Liver (tissue), 9 donors: ENCODE results near the gene CDH23. TPM values are rescaled to one million over a fixed set of nuclear protein-coding genes. Genes with fewer than 3 reads are reported as not detected.

Experiments used
- DNase-seq: peaks from one replicate; pipeline ENCODE4 v3.0.0-alpha.2; 2017; ENCODE audit warnings: low spot score
- H3K27ac ChIP-seq, 2 donors: one replicate each; pipeline ENCODE4 v1.7.0; 2013; ENCODE audit warnings: inconsistent platforms in 2 of 2, low read length in 2 of 2, control low read depth in 1 of 2, low read depth in 1 of 2, mild to moderate bottlenecking in 1 of 2
- H3K27me3 ChIP-seq, 4 donors: one replicate each; pipeline versions ENCODE4 v1.6.1 to v1.7.0; 2013; ENCODE audit warnings: low read length in 3 of 4, inconsistent platforms in 1 of 4, mild to moderate bottlenecking in 1 of 4, moderate library complexity in 1 of 4; ENCODE audit not compliant: control insufficient read depth in 4 of 4, insufficient read depth in 4 of 4
- H3K36me3 ChIP-seq, 4 donors: one replicate each; pipeline versions ENCODE4 v1.6.1 to v1.7.0; 2013; ENCODE audit warnings: low read length in 3 of 4, mild to moderate bottlenecking in 3 of 4, low read depth in 1 of 4, moderate library complexity in 1 of 4; ENCODE audit not compliant: control insufficient read depth in 4 of 4, insufficient read depth in 3 of 4
- H3K4me1 ChIP-seq, 4 donors: one replicate each; pipeline versions ENCODE4 v1.6.1 to v1.7.0; 2013; ENCODE audit warnings: low read length in 3 of 4, mild to moderate bottlenecking in 3 of 4, moderate library complexity in 1 of 4; ENCODE audit not compliant: control insufficient read depth in 4 of 4, insufficient read depth in 4 of 4
- H3K4me3 ChIP-seq, 3 donors: one replicate each; pipeline versions ENCODE4 v1.6.1 to v1.7.0; 2013; ENCODE audit warnings: low read length in 3 of 3, control low read depth in 1 of 3, low read depth in 1 of 3, mild to moderate bottlenecking in 1 of 3
- H3K9ac ChIP-seq, 2 donors: one replicate each; pipeline ENCODE4 v1.7.0; 2013; ENCODE audit warnings: low read length in 2 of 2, mild to moderate bottlenecking in 2 of 2, moderate library complexity in 2 of 2, control low read depth in 1 of 2, low read depth in 1 of 2
- H3K9me3 ChIP-seq, 4 donors: one replicate each; pipeline versions ENCODE4 v1.6.1 to v1.7.0; 2013; ENCODE audit warnings: low read length in 3 of 4; ENCODE audit not compliant: control insufficient read depth in 4 of 4
- EGR1 ChIP-seq, 2 donors: IDR thresholded peaks; 2 replicates each; pipeline ENCODE4 v1.6.1; 2016 to 2018; ENCODE audit warnings: antibody characterized with exemption in 2 of 2, low read depth in 2 of 2
- FOXA1 ChIP-seq: IDR thresholded peaks from 2 replicates; pipeline ENCODE4 v1.6.1; 2016; ENCODE audit warnings: antibody characterized with exemption
- FOXA2 ChIP-seq: IDR thresholded peaks from 2 replicates; pipeline ENCODE4 v1.6.1; 2016; ENCODE audit warnings: antibody characterized with exemption
- GABPA ChIP-seq, 2 donors: IDR thresholded peaks in 1 of 2; conservative IDR thresholded peaks in 1 of 2; 2 replicates each; pipeline ENCODE4 v1.6.1; 2016; ENCODE audit warnings: antibody characterized with exemption in 2 of 2, mild to moderate bottlenecking in 1 of 2, moderate library complexity in 1 of 2
- HNF4A ChIP-seq, 2 donors: conservative IDR thresholded peaks; 2 replicates each; pipeline ENCODE4 v1.6.1; 2016; ENCODE audit warnings: antibody characterized with exemption in 2 of 2, mild to moderate bottlenecking in 2 of 2
- HNF4G ChIP-seq: IDR thresholded peaks from 2 replicates; pipeline ENCODE4 v1.6.1; 2016; ENCODE audit warnings: antibody characterized with exemption
- JUND ChIP-seq, 2 donors: IDR thresholded peaks; 2 replicates each; pipeline ENCODE4 v1.6.1; 2016; ENCODE audit warnings: antibody characterized with exemption in 2 of 2
- NR2F2 ChIP-seq: IDR thresholded peaks from 2 replicates; pipeline ENCODE4 v1.6.1; 2016; ENCODE audit warnings: antibody characterized with exemption
- RAD21 ChIP-seq, 2 donors: IDR thresholded peaks; 2 replicates each; pipeline ENCODE4 v1.6.1; 2016; ENCODE audit warnings: antibody characterized with exemption in 2 of 2, mild to moderate bottlenecking in 2 of 2
- RXRA ChIP-seq, 2 donors: IDR thresholded peaks; 2 replicates each; pipeline ENCODE4 v1.6.1; 2017 to 2018; ENCODE audit warnings: antibody characterized with exemption in 2 of 2, mild to moderate bottlenecking in 1 of 2
- SP1 ChIP-seq: IDR thresholded peaks from 2 replicates; pipeline ENCODE4 v1.6.1; 2018; ENCODE audit warnings: antibody characterized with exemption, mild to moderate bottlenecking
- TAF1 ChIP-seq: conservative IDR thresholded peaks from 2 replicates; pipeline ENCODE4 v1.6.1; 2016; ENCODE audit warnings: antibody characterized with exemption, mild to moderate bottlenecking
- YY1 ChIP-seq: IDR thresholded peaks from 2 replicates; pipeline ENCODE4 v1.6.1; 2016; ENCODE audit warnings: antibody characterized with exemption, mild to moderate bottlenecking
- WGBS: extraction: QIAGEN DNeasy Blood & Tissue Kit; methylation state at CpG from one replicate; pipeline ENCODE4 v1.1.7; 2013; 5-methylcytosine and 5-hydroxymethylcytosine counted together
- polyA plus RNA-seq, 2 donors: library from polyadenylated mRNA; stranded (reverse) in 1 of 2; unstranded in 1 of 2; fragments of 200-250 nt in 1 of 2; fragments of >200 nt in 1 of 2; fragmentation: Nextera tagmentation in 1 of 2; extraction: Ambion mirVana in 1 of 2; gene quantifications; one replicate each; pipeline versions ENCODE4 v1.2.1 to v1.2.3, GENCODE V29; 2013 to 2015
- total RNA-seq, 2 donors: library from RNA; depleted of rRNA; stranded (reverse); fragments of >200 nt; gene quantifications; one replicate each; pipeline ENCODE4 v1.2.3, GENCODE V29; 2014
- TF ChIP-seq, protein P1 (sequence below): IDR thresholded peaks from 2 replicates; pipeline ENCODE4 v1.6.1; 2016; ENCODE audit warnings: antibody characterized with exemption
- TF ChIP-seq, protein P2 (sequence below): IDR thresholded peaks from 2 replicates; pipeline ENCODE4 v1.6.1; 2016; ENCODE audit warnings: antibody characterized with exemption
- TF ChIP-seq, protein P3 (sequence below): IDR thresholded peaks from 2 replicates; pipeline ENCODE4 v1.6.1; 2016; ENCODE audit warnings: antibody characterized with exemption, mild to moderate bottlenecking
- TF ChIP-seq, protein P4 (sequence below): fragments of 150-350 bp; IDR thresholded peaks from 2 replicates; pipeline ENCODE4 v1.5.1; 2017; ENCODE audit warnings: improper control_type of control experiment, low read depth, low read length; ENCODE audit not compliant: missing input control
- TF ChIP-seq, protein P5 (sequence below): IDR thresholded peaks from 2 replicates; pipeline ENCODE4 v1.6.1; 2016; ENCODE audit warnings: antibody characterized with exemption
- donor health status: healthy.
- donor health status: healthy.
- donor health status: healthy.
- donor health status: healthy.
- donor health status: healthy.

CDH23 gene
- total and polyA plus RNA-seq, 4 donors: 1.5 to 4.7 (median 3.4) TPM

DNA sequence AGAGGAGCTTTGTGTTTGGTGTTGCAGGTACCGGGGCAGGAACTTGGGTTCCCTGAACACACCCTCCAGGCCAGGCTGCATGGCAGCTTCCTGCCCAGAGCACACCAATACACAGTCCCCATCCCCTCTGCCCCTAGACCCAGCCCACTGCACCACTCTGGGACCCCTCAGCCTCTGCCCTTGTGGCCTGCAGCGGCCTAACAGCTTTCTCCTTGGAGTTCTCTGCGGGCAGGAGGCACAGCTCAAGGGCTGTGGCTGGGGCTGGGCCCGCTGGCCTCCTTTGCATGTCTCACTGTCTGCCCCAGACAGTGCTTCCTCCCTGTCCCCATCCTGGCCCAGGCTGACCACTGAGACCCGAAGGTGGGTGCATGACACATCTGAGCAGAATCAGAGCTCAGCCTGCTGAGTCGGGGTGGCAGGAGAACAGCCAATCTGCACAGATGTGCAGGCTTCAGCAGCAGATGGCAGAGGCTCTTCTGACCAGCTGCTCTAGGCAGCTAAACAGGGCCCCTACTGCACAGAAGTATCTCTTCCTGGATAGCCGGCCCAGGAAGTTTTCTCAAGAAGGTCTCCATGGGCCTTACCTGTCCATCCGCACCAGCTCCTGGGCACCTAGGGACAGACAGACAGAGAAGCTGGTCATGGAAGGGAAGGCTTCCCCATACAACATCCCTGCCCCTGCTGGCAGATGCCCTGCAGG, 355.8 kb downstream of the CDH23 start:
- H3K36me3 ChIP-seq: peaks cover 0 to 3% (median 0%) of the 10 kb centered on the region in 4 donors
- H3K9me3 ChIP-seq: no peaks in the 10 kb centered on the region
- no peaks in the 10 kb centered on the region for H3K27me3 ChIP-seq
- 86% methylated on average over 8 of the region's 8 CpGs for WGBS
- TF ChIP-seq YY1 (no peak), HNF4G (no peak), HNF4A (conservative IDR thresholded peaks at IDR 0.05) (no peak), RXRA (IDR thresholded peaks at IDR 0.05) (no peak), JUND (IDR thresholded peaks at IDR 0.05) (no peak), EGR1 (IDR thresholded peaks at IDR 0.05; ENCODE audit: low read depth in 2 of 2) (no peak), TAF1 (no peak), FOXA2 (no peak), RAD21 (IDR thresholded peaks at IDR 0.05) (no peak), GABPA (IDR thresholded peaks at IDR 0.05 in 1 of 2, conservative IDR thresholded peaks at IDR 0.05 in 1 of 2) (no peak), FOXA1 (no peak), NR2F2 (no peak), SP1 (no peak)
- TF ChIP-seq, protein P1, sequence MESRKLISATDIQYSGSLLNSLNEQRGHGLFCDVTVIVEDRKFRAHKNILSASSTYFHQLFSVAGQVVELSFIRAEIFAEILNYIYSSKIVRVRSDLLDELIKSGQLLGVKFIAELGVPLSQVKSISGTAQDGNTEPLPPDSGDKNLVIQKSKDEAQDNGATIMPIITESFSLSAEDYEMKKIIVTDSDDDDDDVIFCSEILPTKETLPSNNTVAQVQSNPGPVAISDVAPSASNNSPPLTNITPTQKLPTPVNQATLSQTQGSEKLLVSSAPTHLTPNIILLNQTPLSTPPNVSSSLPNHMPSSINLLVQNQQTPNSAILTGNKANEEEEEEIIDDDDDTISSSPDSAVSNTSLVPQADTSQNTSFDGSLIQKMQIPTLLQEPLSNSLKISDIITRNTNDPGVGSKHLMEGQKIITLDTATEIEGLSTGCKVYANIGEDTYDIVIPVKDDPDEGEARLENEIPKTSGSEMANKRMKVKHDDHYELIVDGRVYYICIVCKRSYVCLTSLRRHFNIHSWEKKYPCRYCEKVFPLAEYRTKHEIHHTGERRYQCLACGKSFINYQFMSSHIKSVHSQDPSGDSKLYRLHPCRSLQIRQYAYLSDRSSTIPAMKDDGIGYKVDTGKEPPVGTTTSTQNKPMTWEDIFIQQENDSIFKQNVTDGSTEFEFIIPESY: no peak
- TF ChIP-seq, protein P2, sequence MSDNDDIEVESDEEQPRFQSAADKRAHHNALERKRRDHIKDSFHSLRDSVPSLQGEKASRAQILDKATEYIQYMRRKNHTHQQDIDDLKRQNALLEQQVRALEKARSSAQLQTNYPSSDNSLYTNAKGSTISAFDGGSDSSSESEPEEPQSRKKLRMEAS: no peak
- TF ChIP-seq, protein P3, sequence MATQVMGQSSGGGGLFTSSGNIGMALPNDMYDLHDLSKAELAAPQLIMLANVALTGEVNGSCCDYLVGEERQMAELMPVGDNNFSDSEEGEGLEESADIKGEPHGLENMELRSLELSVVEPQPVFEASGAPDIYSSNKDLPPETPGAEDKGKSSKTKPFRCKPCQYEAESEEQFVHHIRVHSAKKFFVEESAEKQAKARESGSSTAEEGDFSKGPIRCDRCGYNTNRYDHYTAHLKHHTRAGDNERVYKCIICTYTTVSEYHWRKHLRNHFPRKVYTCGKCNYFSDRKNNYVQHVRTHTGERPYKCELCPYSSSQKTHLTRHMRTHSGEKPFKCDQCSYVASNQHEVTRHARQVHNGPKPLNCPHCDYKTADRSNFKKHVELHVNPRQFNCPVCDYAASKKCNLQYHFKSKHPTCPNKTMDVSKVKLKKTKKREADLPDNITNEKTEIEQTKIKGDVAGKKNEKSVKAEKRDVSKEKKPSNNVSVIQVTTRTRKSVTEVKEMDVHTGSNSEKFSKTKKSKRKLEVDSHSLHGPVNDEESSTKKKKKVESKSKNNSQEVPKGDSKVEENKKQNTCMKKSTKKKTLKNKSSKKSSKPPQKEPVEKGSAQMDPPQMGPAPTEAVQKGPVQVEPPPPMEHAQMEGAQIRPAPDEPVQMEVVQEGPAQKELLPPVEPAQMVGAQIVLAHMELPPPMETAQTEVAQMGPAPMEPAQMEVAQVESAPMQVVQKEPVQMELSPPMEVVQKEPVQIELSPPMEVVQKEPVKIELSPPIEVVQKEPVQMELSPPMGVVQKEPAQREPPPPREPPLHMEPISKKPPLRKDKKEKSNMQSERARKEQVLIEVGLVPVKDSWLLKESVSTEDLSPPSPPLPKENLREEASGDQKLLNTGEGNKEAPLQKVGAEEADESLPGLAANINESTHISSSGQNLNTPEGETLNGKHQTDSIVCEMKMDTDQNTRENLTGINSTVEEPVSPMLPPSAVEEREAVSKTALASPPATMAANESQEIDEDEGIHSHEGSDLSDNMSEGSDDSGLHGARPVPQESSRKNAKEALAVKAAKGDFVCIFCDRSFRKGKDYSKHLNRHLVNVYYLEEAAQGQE: no peak
- TF ChIP-seq, protein P4, sequence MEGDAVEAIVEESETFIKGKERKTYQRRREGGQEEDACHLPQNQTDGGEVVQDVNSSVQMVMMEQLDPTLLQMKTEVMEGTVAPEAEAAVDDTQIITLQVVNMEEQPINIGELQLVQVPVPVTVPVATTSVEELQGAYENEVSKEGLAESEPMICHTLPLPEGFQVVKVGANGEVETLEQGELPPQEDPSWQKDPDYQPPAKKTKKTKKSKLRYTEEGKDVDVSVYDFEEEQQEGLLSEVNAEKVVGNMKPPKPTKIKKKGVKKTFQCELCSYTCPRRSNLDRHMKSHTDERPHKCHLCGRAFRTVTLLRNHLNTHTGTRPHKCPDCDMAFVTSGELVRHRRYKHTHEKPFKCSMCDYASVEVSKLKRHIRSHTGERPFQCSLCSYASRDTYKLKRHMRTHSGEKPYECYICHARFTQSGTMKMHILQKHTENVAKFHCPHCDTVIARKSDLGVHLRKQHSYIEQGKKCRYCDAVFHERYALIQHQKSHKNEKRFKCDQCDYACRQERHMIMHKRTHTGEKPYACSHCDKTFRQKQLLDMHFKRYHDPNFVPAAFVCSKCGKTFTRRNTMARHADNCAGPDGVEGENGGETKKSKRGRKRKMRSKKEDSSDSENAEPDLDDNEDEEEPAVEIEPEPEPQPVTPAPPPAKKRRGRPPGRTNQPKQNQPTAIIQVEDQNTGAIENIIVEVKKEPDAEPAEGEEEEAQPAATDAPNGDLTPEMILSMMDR: no peak
- TF ChIP-seq, protein P5, sequence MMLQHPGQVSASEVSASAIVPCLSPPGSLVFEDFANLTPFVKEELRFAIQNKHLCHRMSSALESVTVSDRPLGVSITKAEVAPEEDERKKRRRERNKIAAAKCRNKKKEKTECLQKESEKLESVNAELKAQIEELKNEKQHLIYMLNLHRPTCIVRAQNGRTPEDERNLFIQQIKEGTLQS: no peak
- no peak for DNase-seq
- H3K4me1 ChIP-seq: peaks cover 0 to 22% (median 11%) of the 10 kb centered on the region in 4 donors
- no peak overlapping the region for H3K9ac ChIP-seq
- H3K4me3 ChIP-seq: no peak overlapping the region
- peak overlapping the region; percentile 23 to 45 for H3K27ac ChIP-seq
